PFSK-1 (cell line): ENCODE measurements around the gene ARHGAP10.

Experiments
- FOXP2 ChIP-seq: optimal IDR thresholded peaks from 2 replicates; pipeline ENCODE3; 2011; ENCODE audit warnings: borderline replicate concordance, control low read depth, inconsistent platforms; ENCODE audit not compliant: insufficient read depth; ENCODE audit errors: extremely low read length, extremely low read depth
- POLR2AphosphoS5 ChIP-seq: IDR thresholded peaks from 2 replicates; pipeline ENCODE4 v1.6.1; 2012; ENCODE audit warnings: low read depth, mild to moderate bottlenecking, control low read depth, low read length, moderate library complexity
- SIN3A ChIP-seq: IDR thresholded peaks from 2 replicates; pipeline ENCODE4 v1.6.1; 2012; ENCODE audit warnings: mild to moderate bottlenecking, low read length, moderate library complexity, borderline replicate concordance; ENCODE audit not compliant: insufficient read depth
- TAF1 ChIP-seq: IDR thresholded peaks from 2 replicates; pipeline ENCODE4 v1.6.1; 2012; ENCODE audit warnings: low read length, control low read depth, borderline replicate concordance; ENCODE audit not compliant: insufficient read depth
- TF ChIP-seq, protein P1 (sequence below), 2 experiments: IDR thresholded peaks; 2 replicates each; pipeline versions ENCODE4 v1.6.1 to v1.8.0; 2011 to 2012; ENCODE audit warnings: low read depth in 2 of 2, low read length in 2 of 2, control low read depth in 1 of 2, inconsistent platforms in 1 of 2, mild to moderate bottlenecking in 1 of 2, moderate library complexity in 1 of 2; ENCODE audit not compliant: insufficient read depth in 1 of 2

The ARHGAP10 gene

DNA sequence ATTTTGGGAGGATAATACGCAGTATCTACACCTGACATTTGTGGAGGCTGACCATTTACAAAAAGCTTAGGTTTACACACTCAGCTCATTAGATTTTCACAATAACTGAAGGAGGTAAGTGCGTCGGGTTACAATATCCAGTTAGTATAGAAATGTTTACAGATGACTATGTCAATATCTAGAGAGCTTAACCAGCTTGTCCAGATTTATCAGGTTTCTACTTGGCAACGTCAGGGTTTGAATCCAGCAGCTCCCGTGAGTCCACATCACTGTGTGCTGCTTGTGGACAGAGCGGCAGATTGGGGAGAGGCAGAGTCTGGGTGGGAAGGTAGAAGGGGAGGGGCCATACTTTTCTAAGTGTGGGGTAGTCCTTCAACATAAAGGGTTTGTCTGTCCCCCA lies 28.3 kb downstream of the ARHGAP10 start:
- no peak for TF ChIP-seq FOXP2
- TF ChIP-seq, protein P1, sequence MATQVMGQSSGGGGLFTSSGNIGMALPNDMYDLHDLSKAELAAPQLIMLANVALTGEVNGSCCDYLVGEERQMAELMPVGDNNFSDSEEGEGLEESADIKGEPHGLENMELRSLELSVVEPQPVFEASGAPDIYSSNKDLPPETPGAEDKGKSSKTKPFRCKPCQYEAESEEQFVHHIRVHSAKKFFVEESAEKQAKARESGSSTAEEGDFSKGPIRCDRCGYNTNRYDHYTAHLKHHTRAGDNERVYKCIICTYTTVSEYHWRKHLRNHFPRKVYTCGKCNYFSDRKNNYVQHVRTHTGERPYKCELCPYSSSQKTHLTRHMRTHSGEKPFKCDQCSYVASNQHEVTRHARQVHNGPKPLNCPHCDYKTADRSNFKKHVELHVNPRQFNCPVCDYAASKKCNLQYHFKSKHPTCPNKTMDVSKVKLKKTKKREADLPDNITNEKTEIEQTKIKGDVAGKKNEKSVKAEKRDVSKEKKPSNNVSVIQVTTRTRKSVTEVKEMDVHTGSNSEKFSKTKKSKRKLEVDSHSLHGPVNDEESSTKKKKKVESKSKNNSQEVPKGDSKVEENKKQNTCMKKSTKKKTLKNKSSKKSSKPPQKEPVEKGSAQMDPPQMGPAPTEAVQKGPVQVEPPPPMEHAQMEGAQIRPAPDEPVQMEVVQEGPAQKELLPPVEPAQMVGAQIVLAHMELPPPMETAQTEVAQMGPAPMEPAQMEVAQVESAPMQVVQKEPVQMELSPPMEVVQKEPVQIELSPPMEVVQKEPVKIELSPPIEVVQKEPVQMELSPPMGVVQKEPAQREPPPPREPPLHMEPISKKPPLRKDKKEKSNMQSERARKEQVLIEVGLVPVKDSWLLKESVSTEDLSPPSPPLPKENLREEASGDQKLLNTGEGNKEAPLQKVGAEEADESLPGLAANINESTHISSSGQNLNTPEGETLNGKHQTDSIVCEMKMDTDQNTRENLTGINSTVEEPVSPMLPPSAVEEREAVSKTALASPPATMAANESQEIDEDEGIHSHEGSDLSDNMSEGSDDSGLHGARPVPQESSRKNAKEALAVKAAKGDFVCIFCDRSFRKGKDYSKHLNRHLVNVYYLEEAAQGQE (IDR thresholded peaks at IDR 0.05; ENCODE audit: insufficient read depth in 1 of 2, low read depth in 2 of 2, low read length in 2 of 2), result no peak
- no peak for TF ChIP-seq POLR2AphosphoS5
- no peak for TF ChIP-seq TAF1
- no peak for TF ChIP-seq SIN3A

DNA sequence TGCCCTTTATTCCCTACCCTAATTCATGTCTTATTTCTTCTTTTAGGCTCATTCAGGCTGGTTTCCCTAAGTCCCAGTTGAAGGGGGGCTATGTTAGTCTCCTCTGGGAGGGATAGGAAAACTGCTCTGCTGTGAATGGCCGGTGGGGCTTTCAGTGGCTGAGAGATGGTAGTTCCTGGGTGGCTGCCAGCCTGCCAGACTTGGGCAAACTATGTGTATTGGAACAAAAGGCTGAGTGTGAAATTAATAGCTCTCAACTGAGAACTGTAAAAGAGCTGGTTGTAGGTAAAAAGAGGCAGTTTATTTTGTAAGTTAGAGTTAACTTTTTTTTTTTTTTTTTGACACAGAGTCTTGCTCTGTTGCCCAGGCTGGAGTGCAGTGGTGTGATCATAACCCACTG lies 28.8 kb downstream of the ARHGAP10 start:
- TF ChIP-seq POLR2AphosphoS5 (no peak), TAF1 (no peak), SIN3A (no peak), FOXP2 (no peak)
- TF ChIP-seq, protein P1 (IDR thresholded peaks at IDR 0.05; ENCODE audit: insufficient read depth in 1 of 2, low read depth in 2 of 2, low read length in 2 of 2), result no peak

DNA sequence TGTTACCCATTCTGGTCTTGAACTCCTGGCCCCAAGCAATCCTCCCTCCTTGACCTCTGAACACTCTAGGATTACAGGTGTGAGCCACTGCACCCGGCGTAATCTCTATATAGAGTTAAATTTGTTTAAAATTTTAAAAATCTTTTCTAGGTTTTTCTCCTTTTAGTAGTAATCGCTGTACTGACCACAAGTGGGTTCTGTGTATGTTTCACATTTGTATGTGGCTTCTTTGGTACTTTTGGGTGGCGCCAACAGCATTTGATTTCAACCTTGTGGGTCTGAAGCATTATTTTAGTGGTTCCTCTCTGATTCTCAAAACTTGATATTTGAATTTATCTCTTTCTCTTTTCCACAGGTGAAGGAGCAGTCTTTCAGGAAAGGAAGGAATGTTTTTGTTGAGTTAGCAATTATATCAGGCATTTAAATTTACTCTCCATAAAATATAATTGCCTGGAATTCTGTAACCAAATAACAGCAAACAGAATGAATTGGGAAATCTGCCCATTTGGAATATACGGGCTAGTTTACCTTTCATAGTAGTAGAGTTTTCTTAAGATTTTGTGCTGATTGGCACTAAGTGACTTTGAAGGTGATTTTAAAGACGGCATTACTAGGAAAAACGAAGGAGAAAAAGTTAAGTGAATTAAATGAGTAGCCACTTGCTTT lies 29.5 kb downstream of the ARHGAP10 start:
- TF ChIP-seq FOXP2 (no peak), POLR2AphosphoS5 (no peak), TAF1 (no peak), SIN3A (no peak)
- TF ChIP-seq, protein P1 (IDR thresholded peaks at IDR 0.05; ENCODE audit: insufficient read depth in 1 of 2, low read depth in 2 of 2, low read length in 2 of 2), result no peak

DNA sequence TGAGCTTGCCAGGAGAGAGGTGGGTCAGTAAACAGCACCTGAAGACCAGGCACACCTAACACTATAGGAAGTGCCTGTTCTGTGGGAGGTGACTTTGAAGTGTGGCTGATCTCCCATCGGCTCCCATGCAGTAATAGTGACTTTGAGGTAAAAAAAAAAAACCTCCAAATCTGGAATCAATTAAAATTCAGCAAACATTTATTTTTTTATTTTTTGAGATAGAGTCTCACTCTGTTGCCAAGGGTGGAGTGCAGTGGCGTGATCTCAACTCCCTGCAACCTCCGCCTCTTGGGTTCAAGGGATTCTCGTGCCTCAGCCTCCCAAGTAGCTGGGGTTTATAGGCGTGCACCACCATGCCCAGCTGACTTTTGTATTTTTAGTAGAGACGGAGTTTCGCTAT lies 32.4 kb downstream of the ARHGAP10 start:
- TF ChIP-seq FOXP2 (no peak), TAF1 (no peak), POLR2AphosphoS5 (no peak), SIN3A (no peak)
- TF ChIP-seq, protein P1 (IDR thresholded peaks at IDR 0.05; ENCODE audit: insufficient read depth in 1 of 2, low read depth in 2 of 2, low read length in 2 of 2), result no peak

DNA sequence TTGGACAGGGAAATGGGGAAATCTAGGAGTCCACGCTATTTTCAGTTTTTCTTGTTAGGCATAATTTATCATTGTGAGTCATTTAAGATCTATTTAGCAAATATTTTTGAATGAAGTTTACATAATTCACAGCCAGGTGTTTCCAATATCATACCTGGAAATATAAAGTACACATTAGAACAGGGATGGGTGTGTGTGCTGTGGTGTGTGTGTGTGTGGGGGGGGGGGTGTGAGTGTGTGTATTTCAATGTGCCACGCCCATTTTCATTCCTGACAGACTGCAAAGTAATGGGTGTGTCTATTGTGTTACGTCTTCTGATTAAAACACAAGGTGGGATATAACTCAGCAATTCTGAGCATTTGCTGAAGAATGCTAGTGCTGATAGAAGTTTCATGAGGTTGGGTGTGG lies 33.2 kb downstream of the ARHGAP10 start:
- TF ChIP-seq POLR2AphosphoS5 (no peak), TAF1 (no peak), FOXP2 (no peak), SIN3A (no peak)
- TF ChIP-seq, protein P1 (IDR thresholded peaks at IDR 0.05; ENCODE audit: insufficient read depth in 1 of 2, low read depth in 2 of 2, low read length in 2 of 2), result no peak
